Gastrocnemius medialis (tissue), 4 donors: ENCODE results near the gene GNB1.

Experiments used
- POLR2A ChIP-seq, 2 donors: fragments of 450-650 bp; IDR thresholded peaks; one replicate each; pipeline ENCODE4 v1.6.1; 2017; ENCODE audit warnings: antibody characterized with exemption in 2 of 2, mild to moderate bottlenecking in 2 of 2, moderate library complexity in 2 of 2
- TF ChIP-seq, protein P1 (sequence below), 5 experiments: fragments of 450-650 bp in 3 of 5; fragments of 200-600 bp in 2 of 5; sonication (generic) in 2 of 5; IDR thresholded peaks in 4 of 5; conservative IDR thresholded peaks in 1 of 5; 1 replicate in 4 of 5; 2 replicates in 1 of 5; pipeline ENCODE4 v1.5.1; 2016 to 2019; ENCODE audit warnings: antibody characterized with exemption in 5 of 5, mild to moderate bottlenecking in 3 of 5, moderate library complexity in 3 of 5

DNA sequence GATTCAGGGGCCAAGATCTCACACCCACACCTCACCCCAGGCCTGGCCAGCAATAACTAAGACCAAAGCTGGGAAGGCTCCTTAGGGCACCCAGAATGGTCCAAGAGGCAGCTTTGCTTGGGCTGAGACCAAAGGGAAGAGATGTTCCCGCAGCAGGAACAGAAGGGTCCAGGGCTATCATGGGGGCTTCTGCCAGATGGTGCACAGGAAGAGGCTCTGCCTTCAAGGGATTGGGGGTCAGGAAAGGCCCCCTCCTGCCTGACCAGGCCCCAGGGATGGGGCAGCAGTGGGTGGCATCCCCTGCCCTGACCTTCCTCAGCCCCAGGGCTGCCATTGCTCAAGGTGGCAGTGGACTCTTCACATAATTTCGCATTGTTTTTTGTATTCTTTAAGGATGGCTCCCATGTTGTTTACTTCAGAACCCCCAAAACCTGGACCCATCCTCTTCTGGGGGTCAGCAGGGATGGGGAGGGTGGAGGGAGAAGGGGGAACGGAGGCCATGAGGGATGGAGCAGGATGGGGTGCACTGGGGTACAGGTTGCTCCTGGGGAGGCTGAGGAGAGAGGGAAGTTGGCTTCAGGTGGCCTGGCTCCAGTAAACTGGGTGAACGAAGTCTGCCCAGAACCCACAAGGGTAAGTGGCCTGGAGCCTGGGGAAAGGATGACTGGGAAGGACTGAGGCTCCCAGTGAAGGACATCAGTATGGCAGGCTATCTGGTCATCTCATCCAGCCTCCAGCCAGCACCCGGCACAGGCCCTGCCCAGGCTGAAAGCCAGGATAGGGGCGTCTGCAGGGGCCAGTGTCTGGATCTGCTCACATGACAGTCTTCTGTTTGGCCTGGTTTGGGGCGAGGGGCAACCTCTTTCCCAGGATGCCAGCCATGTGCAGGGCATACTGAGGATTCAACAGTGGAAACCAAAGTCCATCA is 110.0 kb downstream of the GNB1 start:
- TF ChIP-seq, protein P1, sequence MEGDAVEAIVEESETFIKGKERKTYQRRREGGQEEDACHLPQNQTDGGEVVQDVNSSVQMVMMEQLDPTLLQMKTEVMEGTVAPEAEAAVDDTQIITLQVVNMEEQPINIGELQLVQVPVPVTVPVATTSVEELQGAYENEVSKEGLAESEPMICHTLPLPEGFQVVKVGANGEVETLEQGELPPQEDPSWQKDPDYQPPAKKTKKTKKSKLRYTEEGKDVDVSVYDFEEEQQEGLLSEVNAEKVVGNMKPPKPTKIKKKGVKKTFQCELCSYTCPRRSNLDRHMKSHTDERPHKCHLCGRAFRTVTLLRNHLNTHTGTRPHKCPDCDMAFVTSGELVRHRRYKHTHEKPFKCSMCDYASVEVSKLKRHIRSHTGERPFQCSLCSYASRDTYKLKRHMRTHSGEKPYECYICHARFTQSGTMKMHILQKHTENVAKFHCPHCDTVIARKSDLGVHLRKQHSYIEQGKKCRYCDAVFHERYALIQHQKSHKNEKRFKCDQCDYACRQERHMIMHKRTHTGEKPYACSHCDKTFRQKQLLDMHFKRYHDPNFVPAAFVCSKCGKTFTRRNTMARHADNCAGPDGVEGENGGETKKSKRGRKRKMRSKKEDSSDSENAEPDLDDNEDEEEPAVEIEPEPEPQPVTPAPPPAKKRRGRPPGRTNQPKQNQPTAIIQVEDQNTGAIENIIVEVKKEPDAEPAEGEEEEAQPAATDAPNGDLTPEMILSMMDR (IDR thresholded peaks at IDR 0.05 in 4 of 5, conservative IDR thresholded peaks at IDR 0.05 in 1 of 5) = no peak
- no peak for TF ChIP-seq POLR2A (IDR thresholded peaks at IDR 0.05)
